ENCODE measurements around the gene RNF217.

The RNF217 gene

GRCh38 chr6:124928851-124929250 lies 33.4 kb upstream of the RNF217 start:
- no peak for TF ChIP-seq CTCF (IDR thresholded peaks at IDR 0.05; ENCODE audit: insufficient read depth, missing control alignments)
- no peak for DNase-seq (ENCODE audit: insufficient read length, low spot score)
- peak; percentile 96 for FAIRE-seq

- DNase-seq (ENCODE audit: insufficient read length, low spot score) (no peak), FAIRE-seq (no peak)
- TF ChIP-seq CTCF (IDR thresholded peaks at IDR 0.05; ENCODE audit: insufficient read depth, missing control alignments): no peak
Observed at GRCh38 chr6:124937645-124938044, 24.6 kb upstream of the RNF217 start.

GRCh38 chr6:124941259-124941658 lies 21.0 kb upstream of the RNF217 start:
- DNase-seq (ENCODE audit: insufficient read length, low spot score) (no peak), FAIRE-seq (no peak)
- no peak for TF ChIP-seq CTCF (IDR thresholded peaks at IDR 0.05; ENCODE audit: insufficient read depth, missing control alignments)

- no peak for TF ChIP-seq CTCF (IDR thresholded peaks at IDR 0.05; ENCODE audit: insufficient read depth, missing control alignments)
- FAIRE-seq: peak; percentile 6
- DNase-seq (ENCODE audit: insufficient read length, low spot score): no peak
Observed at GRCh38 chr6:124943658-124944057, 18.6 kb upstream of the RNF217 start.

- no peak for DNase-seq (ENCODE audit: insufficient read length, low spot score)
Observed at GRCh38 chr6:124947971-124948451, 14.2 kb upstream of the RNF217 start.

GRCh38 chr6:124949706-124950105 lies 12.5 kb upstream of the RNF217 start:
- no peak for TF ChIP-seq CTCF (IDR thresholded peaks at IDR 0.05; ENCODE audit: insufficient read depth, missing control alignments)
- FAIRE-seq (no peak), DNase-seq (ENCODE audit: insufficient read length, low spot score) (no peak)

More at GRCh38 chr6:124947971-124948451, 14.2 kb upstream of the RNF217 start:
- TF ChIP-seq CTCF (IDR thresholded peaks at IDR 0.05; ENCODE audit: insufficient read depth, missing control alignments): no peak
- FAIRE-seq: peak; percentile 86

- FAIRE-seq (no peak), DNase-seq (ENCODE audit: insufficient read length, low spot score) (no peak)
- TF ChIP-seq CTCF (IDR thresholded peaks at IDR 0.05; ENCODE audit: insufficient read depth, missing control alignments): no peak
Observed at GRCh38 chr6:124953808-124954207, 8.4 kb upstream of the RNF217 start.
